Measurements from ENCODE around the gene C14orf180.

Gene C14orf180

GRCh38 chr14:104582005-104582404 lies 2.4 kb downstream of the C14orf180 start:
- H3K4me1 ChIP-seq (ENCODE audit: control insufficient read depth, insufficient read depth, low read length, poor library complexity, severe bottlenecking): peaks cover under 1% of the 10 kb centered on the region
- no peaks in the 10 kb centered on the region for H3K36me3 ChIP-seq (ENCODE audit: control insufficient read depth, insufficient read depth, low read length)
- H3K27ac ChIP-seq (ENCODE audit: low read depth, low read length, severe bottlenecking): no peak overlapping the region
- WGBS, 2 experiments (ENCODE audit: insufficient coverage in 2 of 2): 87% methylated on average over 12 to 20 of the region's 20 CpGs
- H3K9me3 ChIP-seq (ENCODE audit: control insufficient read depth, low read length): no peaks in the 10 kb centered on the region
- H3K4me3 ChIP-seq (ENCODE audit: extremely low read depth, insufficient read depth, low read length, poor library complexity, severe bottlenecking): no peak overlapping the region

- H3K27ac ChIP-seq (ENCODE audit: low read depth, low read length, severe bottlenecking): no peak overlapping the region
- peaks cover 2% of the 10 kb centered on the region for H3K4me1 ChIP-seq (ENCODE audit: control insufficient read depth, insufficient read depth, low read length, poor library complexity, severe bottlenecking)
- no peaks in the 10 kb centered on the region for H3K36me3 ChIP-seq (ENCODE audit: control insufficient read depth, insufficient read depth, low read length)
- no peaks in the 10 kb centered on the region for H3K9me3 ChIP-seq (ENCODE audit: control insufficient read depth, low read length)
- H3K4me3 ChIP-seq (ENCODE audit: extremely low read depth, insufficient read depth, low read length, poor library complexity, severe bottlenecking): no peak overlapping the region
- WGBS, 2 experiments (ENCODE audit: insufficient coverage in 2 of 2): 89 to 91% methylated on average over 11 to 12 of the region's 12 CpGs
Measured at GRCh38 chr14:104582662-104583061, 3.1 kb downstream of the C14orf180 start.

GRCh38 chr14:104583424-104584306 lies 4.1 kb downstream of the C14orf180 start:
- Histone ChIP-seq H3K27ac (ENCODE audit: low read depth, low read length, severe bottlenecking) (no peak overlapping the region), H3K4me3 (ENCODE audit: extremely low read depth, insufficient read depth, low read length, poor library complexity, severe bottlenecking) (no peak overlapping the region), H3K9me3 (ENCODE audit: control insufficient read depth, low read length) (no peaks in the 10 kb centered on the region), H3K4me1 (ENCODE audit: control insufficient read depth, insufficient read depth, low read length, poor library complexity, severe bottlenecking) (peaks cover 3% of the 10 kb centered on the region), H3K36me3 (ENCODE audit: control insufficient read depth, insufficient read depth, low read length) (no peaks in the 10 kb centered on the region)
- 84 to 85% methylated on average over 21 to 22 of the region's 27 CpGs for WGBS, 2 experiments (ENCODE audit: insufficient coverage in 2 of 2)

- H3K27ac ChIP-seq (ENCODE audit: low read depth, low read length, severe bottlenecking): no peak overlapping the region
- no peaks in the 10 kb centered on the region for H3K9me3 ChIP-seq (ENCODE audit: control insufficient read depth, low read length)
- H3K36me3 ChIP-seq (ENCODE audit: control insufficient read depth, insufficient read depth, low read length): no peaks in the 10 kb centered on the region
- H3K4me1 ChIP-seq (ENCODE audit: control insufficient read depth, insufficient read depth, low read length, poor library complexity, severe bottlenecking): peaks cover 3% of the 10 kb centered on the region
- 89 to 92% methylated on average over 5 to 10 of the region's 10 CpGs for WGBS, 2 experiments (ENCODE audit: insufficient coverage in 2 of 2)
- H3K4me3 ChIP-seq (ENCODE audit: extremely low read depth, insufficient read depth, low read length, poor library complexity, severe bottlenecking): no peak overlapping the region
Measured at GRCh38 chr14:104584557-104584956, 5.0 kb downstream of the C14orf180 start.

GRCh38 chr14:104585966-104586697 lies 6.6 kb downstream of the C14orf180 start:
- Histone ChIP-seq H3K4me3 (ENCODE audit: extremely low read depth, insufficient read depth, low read length, poor library complexity, severe bottlenecking) (no peak overlapping the region), H3K36me3 (ENCODE audit: control insufficient read depth, insufficient read depth, low read length) (no peaks in the 10 kb centered on the region), H3K27ac (ENCODE audit: low read depth, low read length, severe bottlenecking) (no peak overlapping the region), H3K4me1 (ENCODE audit: control insufficient read depth, insufficient read depth, low read length, poor library complexity, severe bottlenecking) (peaks cover 3% of the 10 kb centered on the region), H3K9me3 (ENCODE audit: control insufficient read depth, low read length) (no peaks in the 10 kb centered on the region)
- WGBS, 2 experiments (ENCODE audit: insufficient coverage in 2 of 2): 91% methylated on average over 21 to 23 of the region's 24 CpGs

GRCh38 chr14:104586832-104587620 lies 7.5 kb downstream of the C14orf180 start:
- no peak overlapping the region for H3K27ac ChIP-seq (ENCODE audit: low read depth, low read length, severe bottlenecking)
- peaks cover 3% of the 10 kb centered on the region for H3K4me1 ChIP-seq (ENCODE audit: control insufficient read depth, insufficient read depth, low read length, poor library complexity, severe bottlenecking)
- no peaks in the 10 kb centered on the region for H3K9me3 ChIP-seq (ENCODE audit: control insufficient read depth, low read length)
- H3K4me3 ChIP-seq (ENCODE audit: extremely low read depth, insufficient read depth, low read length, poor library complexity, severe bottlenecking): no peak overlapping the region
- WGBS, 2 experiments (ENCODE audit: insufficient coverage in 2 of 2): 93 to 94% methylated on average over 15 to 17 of the region's 19 CpGs
- no peaks in the 10 kb centered on the region for H3K36me3 ChIP-seq (ENCODE audit: control insufficient read depth, insufficient read depth, low read length)

- Histone ChIP-seq H3K4me3 (ENCODE audit: extremely low read depth, insufficient read depth, low read length, poor library complexity, severe bottlenecking) (no peak overlapping the region), H3K27ac (ENCODE audit: low read depth, low read length, severe bottlenecking) (no peak overlapping the region), H3K4me1 (ENCODE audit: control insufficient read depth, insufficient read depth, low read length, poor library complexity, severe bottlenecking) (peaks cover 3% of the 10 kb centered on the region), H3K9me3 (ENCODE audit: control insufficient read depth, low read length) (no peaks in the 10 kb centered on the region), H3K36me3 (ENCODE audit: control insufficient read depth, insufficient read depth, low read length) (no peaks in the 10 kb centered on the region)
- WGBS, 2 experiments (ENCODE audit: insufficient coverage in 2 of 2): 75 to 84% methylated on average over 10 to 19 of the region's 19 CpGs
Measured at GRCh38 chr14:104587641-104588040, 8.1 kb downstream of the C14orf180 start.

GRCh38 chr14:104588066-104588857 lies 8.7 kb downstream of the C14orf180 start:
- H3K27ac ChIP-seq (ENCODE audit: low read depth, low read length, severe bottlenecking): no peak overlapping the region
- H3K4me3 ChIP-seq (ENCODE audit: extremely low read depth, insufficient read depth, low read length, poor library complexity, severe bottlenecking): no peak overlapping the region
- no peaks in the 10 kb centered on the region for H3K36me3 ChIP-seq (ENCODE audit: control insufficient read depth, insufficient read depth, low read length)
- WGBS, 2 experiments (ENCODE audit: insufficient coverage in 2 of 2): 94% methylated on average over 35 of the region's 38 CpGs
- H3K9me3 ChIP-seq (ENCODE audit: control insufficient read depth, low read length): no peaks in the 10 kb centered on the region
- peaks cover 3% of the 10 kb centered on the region for H3K4me1 ChIP-seq (ENCODE audit: control insufficient read depth, insufficient read depth, low read length, poor library complexity, severe bottlenecking)

GRCh38 chr14:104589338-104590195 lies 10.0 kb downstream of the C14orf180 start:
- 90% methylated on average over 16 to 23 of the region's 26 CpGs for WGBS, 2 experiments (ENCODE audit: insufficient coverage in 2 of 2)

More at GRCh38 chr14:104589338-104590195, 10.0 kb downstream of the C14orf180 start:
- Histone ChIP-seq H3K36me3 (ENCODE audit: control insufficient read depth, insufficient read depth, low read length) (no peaks in the 10 kb centered on the region), H3K9me3 (ENCODE audit: control insufficient read depth, low read length) (no peaks in the 10 kb centered on the region), H3K27ac (ENCODE audit: low read depth, low read length, severe bottlenecking) (no peak overlapping the region), H3K4me1 (ENCODE audit: control insufficient read depth, insufficient read depth, low read length, poor library complexity, severe bottlenecking) (peaks cover 3% of the 10 kb centered on the region), H3K4me3 (ENCODE audit: extremely low read depth, insufficient read depth, low read length, poor library complexity, severe bottlenecking) (no peak overlapping the region)
